NCI-H2227 (cell line): Measurements from ENCODE around the gene MCAM.

ENCODE experiments used
- DNase-seq: peaks from one replicate; lab custom pipeline; 2025; ENCODE audit not compliant: unreplicated experiment; lab: John Stamatoyannopoulos, UW

The MCAM gene

DNA sequence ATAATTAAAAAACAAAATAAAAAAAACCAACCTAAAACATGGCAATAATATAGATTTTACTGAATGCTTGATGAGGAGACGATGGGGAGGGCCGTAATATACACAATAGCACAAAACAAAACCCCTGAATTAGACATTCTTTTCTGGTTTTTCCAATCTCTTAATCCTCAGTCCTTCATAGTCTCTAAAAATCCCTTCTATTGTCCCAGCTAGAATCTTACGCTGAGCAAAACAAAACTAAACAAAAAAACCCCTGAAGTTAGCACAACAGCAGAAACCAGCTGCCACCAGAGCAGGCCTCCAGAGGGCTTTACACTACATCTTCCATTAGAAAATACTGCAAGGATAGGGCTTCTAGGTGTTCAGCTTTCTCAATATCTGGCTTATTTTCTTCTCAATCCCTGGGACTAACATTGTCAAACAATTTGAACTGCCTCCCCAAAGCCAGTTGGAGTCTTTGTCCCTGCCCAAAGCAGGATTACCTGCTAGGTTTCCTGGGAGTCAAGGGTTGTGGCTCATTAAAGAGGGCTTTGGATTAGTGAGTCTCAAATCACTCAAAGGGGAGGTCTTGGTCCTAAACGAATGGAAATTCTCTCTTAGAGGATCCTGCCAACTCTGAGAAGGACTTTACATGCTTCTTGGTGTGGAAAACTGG, 15.3 kb upstream of the MCAM start:
- no peak for DNase-seq

DNA sequence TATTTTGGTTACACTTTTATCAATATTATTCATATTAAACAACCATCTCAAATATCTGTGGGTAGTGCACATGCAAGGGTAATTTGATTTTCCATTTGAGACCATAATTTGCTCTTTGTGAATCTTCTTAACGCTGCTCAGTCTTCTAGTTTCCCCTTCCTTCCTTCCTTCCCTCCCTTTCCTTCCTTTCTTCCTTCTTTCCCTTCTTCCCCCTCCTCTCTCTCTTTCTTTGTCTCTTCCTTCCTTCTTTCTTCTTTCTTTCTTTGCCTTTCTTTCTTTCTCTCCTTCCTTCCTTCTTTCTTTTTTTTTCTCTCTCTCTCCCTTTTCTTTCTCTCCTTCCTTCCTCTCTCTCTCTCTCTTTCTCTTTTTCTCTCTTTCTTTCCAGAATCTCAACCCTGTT, 13.3 kb upstream of the MCAM start:
- no peak for DNase-seq

DNA sequence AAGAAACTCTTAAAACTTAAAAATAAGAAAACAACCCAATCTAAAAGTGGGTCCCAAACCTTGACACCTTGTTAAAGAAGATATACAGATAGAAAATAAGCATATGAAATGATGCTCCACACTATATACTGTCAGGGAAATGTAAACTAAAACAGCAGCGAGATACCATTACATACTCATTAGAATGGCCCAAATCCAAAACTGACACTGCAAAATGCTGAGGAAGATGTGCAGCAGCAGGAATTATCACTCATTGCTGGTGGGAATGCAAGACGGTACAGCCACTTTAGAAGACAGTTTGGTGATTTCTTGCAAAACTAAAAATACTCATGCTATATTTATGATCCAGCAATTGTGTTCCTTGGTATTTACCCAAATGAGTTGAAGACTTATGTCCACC, 12.4 kb upstream of the MCAM start:
- DNase-seq, result no peak

DNA sequence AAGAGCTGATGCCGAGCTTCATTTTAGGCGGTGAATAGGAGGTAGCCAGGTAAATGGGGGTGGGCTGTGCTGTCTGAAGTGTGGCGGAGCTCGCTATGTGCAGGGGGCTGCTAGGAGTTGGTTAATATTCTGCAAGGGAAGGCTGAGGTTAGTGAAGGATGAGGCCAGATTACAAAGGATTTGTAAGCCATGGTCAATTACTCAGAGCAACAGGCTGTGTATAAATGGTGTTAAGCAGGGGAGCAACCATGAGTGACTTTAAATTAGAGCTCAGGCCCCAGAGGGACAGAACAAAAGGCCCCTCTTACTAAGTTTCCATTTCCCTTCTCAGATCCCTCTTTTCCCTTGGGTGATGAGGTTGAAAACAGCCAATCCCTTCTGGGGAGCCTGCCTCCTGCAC, 7.3 kb upstream of the MCAM start:
- DNase-seq, result peak; percentile 41

DNA sequence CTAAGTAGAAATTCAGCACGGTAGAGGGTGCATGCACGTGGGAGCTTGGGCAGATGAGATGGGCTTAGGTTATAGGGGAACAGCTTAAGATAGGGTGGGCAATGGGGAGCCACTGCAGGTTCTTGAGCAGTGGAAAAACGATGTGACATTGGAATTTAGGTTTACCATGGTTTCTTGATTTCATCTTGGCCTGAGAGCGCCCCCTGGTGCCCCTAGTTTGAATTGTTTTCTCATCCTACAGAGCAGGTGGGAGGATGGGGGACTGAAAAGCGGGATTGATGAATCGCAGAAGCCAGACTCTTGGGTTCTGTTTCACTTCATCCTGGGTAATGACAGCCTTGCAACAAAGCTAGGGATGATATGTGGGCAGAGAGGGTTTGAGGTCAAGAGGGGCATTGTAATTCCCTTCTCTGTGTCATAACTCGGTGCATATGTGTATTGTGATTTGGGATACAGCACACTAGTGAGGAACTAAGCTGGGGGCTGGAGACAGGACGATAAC, 6.7 kb upstream of the MCAM start:
- peak; percentile 91 for DNase-seq

DNA sequence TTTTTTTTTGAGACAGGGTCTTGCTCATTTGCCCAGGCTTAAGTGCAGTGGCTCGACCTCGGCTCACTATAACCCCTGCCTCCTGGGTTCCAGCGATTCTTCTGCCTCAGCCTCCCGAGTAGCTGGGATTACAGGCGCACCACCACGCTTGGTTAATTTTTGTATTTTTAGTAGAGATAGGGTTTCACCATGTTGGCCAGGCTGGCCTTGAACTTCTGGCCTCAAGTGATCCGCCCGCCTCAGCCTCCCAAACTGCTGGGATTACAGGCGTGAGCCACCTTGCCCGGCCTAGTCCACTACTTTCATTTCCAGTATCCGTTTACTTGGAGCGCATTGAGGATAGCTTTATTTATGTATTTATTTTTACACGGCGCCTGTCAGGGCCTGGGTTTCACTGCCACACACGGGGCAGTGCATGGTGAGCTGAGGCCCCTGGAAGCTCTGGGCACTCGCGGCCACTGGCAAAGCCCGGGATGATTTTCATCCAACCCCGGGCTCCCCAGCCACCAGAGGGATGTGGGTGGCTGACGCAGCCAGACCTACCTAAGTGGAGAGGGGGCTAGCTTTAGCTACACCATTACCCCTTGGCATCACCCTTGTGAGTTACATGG, 6.1 kb upstream of the MCAM start:
- no peak for DNase-seq

DNA sequence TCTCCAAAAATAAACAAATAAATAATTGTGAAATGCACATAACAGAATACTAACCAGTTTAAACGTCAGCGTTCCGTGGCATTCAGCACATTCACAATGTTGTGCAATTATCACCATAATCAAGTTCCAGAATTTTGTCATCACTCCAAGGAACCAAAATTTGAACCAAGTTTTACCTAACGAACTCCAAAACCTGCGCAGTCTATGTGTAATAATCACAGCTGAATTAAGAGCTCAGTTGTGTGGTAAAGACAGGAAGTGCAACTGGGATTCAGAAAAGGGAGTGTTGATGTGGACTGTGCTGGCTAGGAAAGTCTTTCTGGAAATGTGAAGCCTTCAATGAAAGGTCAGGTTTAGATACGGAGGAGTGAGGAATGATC, 5.4 kb upstream of the MCAM start:
- no peak for DNase-seq

DNA sequence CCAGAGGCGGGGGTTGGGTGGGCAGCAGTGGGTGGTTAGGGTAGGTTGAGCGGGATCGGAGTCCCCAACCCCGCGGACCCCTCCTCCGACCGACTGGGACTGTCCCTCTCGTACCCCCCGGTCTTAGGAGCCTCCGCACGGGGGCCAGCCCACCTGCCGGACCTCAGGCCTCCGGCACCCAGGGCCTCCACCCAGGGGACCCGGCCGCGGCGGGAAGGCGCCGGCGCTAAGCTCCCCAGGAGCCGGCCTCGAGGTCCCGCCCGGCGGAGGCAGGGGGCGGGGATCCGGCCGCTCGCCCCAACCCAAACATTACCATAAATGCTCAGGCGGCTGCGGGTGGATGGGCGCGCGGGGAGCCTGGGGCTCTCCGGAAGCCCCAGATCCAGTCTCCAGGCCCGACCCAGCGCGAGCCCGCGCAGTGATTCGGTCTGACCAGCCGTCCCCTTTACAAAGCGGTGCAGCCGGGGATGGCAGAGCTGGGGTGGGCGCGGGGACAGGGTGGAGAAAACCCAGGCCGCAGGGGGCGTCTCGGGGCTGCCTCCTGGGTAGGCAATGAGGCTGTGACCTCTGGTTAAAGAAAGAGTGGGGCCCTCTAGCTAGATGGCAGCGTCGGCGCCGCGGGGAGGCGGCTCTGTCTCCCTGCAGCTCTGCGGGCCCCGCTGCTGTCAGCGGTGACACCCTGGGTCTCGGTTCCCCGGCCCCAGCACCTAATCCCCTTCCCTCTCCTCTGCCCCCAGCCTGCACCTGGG, 4.0 kb upstream of the MCAM start:
- no peak for DNase-seq

DNA sequence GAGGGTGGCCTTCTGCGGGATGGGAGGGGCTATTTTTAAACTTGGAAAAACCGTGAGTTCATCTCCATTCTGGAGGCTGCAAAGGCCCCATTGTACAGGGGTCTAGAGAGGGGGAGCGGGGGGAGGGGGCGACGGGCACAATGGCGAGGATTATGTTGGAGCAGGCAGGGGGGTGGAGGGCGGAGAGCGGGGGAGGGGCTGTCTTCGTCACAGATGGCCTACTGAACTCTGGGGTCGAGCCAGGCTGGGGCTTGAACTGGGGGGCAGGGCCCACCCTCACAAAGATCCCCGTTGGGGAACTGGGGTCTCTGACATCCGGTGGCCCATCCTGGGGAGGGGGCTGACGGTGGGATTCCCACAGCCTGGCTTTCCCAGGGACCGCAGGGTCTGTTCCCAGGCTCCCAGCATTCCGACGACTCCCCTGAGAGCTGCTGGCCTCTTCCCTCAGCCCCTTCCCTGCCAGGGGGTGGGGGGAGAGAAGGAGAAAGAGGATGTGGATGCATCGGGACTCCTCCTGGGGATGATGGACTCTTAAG, 3.4 kb upstream of the MCAM start:
- DNase-seq, result no peak

DNA sequence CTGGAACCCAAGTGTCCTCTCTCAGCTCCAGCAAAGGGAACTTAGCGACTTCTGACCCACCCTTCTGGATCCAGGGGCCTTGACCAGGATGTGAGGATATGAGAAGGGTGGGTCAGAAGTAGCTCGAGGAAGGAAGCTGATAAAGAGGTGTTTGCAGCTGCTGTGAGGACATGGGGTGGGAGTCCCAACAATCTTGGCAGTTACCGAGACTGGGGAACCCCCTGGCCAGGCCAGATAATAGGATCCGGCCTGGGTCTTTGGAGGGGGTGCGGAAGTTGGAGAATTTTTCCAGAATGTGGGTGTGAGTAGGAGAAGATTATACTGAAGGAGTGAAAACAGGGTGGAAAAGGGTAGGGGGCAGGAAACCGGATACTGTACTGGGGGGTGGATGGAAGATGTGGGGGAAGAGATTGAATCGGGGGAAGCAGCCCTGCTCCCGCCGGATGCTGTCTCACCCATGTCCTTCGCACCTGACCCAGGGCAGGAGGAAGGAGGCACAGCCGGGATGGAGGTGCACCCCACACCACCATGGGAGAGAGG, 2.8 kb upstream of the MCAM start:
- DNase-seq, result no peak

DNA sequence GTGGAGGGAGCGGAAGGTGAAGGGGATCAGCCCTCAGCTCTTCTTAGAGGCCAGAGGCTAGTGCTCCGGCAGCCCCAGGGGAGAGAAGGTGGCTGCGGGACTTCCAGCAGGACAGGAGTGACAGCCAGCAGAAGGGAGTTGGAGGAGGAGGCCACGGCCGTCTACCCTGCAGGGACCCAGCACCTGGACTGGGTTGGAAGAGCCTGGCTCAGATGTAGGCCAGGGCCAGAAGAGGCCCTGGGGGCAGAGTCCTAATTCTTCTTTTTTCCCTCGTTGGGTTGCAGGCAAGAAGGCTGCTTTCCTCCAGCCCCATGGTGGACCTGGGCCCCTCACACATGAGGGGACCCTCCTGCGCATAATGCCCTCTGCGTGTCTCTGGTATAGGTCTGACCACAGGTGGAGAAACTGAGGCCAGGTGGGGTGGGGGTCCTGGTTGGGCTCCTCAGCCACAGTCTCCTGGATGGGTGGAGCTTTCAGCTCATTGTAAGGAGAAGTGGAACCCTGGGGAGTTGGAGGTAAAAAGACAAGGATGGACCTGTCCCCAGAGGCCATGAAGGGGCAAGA, 2.3 kb upstream of the MCAM start:
- no peak for DNase-seq

DNA sequence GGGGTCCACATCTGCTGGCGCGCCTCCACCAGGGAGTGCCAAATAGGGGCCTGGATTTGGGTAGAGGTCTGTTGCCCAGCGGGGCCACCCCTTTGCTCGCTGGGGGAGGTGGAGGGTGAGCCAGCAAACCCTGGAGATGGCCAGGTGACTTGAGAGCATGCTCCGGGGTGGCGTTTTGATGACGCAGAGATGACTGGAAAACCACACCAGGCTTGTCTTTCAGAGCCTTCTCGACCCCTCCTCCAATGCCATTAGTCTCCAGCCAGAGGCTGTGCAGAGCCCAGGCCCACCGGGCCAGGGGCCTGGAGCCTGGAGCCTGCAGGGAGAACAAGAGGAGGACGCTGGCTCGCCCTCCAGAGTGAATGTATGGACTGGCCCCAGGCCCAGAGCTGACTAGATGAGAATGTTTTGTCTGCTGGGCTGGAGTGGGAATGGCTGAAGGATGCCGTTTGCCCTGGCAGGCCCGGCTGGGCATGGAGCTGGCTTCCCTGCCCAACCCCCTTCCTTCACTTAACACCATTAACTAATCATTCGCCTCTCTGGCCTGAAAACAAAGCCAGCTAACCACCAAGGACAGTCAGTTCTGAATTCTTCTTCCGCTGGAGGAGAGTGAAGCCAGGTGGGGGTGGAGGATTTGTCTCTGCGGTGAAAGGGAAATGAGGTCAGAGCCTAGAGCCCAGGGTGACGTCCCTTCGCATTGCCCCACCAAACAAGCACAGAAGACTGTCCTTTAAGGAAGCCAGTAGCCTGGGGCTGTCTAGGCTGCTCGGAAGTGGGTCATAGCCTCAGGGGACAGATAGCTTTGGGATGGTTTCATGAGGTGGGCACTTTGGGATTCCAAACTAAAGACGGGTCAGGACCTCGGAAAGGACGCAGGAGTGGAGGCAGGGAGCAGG, 1.6 kb upstream of the MCAM start:
- no peak for DNase-seq

DNA sequence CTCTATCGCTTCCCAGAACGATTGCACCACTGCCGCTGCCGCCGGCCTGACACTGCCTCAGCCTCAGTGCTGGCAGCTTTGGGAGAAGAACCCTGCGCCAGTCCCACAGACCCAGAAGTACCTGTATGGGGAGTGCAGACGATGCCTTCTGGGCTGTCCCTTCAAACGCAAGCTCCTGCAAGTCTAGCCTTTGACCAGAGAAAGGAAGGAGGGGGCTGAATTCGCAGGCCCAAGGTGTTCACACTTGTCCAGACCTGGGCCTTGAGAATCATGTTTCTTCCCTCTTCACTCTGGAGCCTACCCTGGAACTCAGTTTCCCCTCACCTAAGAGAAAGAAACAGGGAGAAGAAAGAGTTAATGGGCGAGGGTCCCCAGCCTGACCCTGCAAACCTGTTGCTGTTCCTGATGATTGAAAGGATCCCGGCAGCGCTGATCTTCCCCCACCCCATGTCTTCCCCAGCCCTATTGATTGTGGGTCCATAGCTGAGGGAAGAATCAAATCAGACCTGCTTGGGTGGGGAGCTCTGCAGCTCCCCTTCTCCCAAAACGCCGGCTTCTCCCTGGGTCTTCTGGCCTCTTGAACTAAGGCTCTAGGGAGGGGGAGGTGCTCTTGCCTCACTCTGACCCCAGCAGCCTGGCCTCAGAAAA, 786 bp upstream of the MCAM start:
- DNase-seq, result no peak

DNA sequence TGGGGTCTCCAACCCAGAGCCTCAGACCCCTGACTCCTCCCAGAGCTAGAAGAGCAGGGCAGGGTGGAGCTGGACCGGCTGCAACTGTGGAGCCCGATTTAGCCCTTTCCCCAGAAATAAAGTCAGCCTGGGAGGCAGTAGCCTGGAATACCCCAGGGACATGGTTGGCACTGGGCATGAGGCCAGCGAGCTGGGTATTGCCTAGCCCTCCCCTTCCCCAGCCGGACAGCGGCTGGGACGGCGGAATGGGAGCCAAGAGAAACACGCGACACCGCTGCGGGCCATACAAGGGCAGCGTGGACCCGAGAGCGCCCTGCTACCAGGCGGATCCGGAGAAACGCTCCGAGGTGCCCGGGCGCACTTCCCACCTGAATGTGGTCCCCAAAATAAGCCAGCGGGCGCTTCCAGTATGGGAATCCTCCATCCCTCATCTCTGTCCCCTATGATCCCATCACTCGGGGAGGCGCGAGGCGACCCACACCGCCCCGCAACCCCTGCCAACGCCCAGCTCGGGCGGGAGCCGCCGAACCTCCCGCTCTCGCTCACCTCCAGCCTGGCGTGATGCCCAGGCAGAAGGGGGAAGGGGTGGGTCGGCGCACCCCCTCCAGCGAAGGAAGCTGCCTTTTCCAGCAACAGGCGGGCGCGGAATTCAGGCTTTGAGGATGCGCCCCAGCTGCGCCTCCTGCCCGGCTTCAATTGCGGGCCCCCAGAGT, 758 bp downstream of the MCAM start:
- peak; percentile 38 for DNase-seq

DNA sequence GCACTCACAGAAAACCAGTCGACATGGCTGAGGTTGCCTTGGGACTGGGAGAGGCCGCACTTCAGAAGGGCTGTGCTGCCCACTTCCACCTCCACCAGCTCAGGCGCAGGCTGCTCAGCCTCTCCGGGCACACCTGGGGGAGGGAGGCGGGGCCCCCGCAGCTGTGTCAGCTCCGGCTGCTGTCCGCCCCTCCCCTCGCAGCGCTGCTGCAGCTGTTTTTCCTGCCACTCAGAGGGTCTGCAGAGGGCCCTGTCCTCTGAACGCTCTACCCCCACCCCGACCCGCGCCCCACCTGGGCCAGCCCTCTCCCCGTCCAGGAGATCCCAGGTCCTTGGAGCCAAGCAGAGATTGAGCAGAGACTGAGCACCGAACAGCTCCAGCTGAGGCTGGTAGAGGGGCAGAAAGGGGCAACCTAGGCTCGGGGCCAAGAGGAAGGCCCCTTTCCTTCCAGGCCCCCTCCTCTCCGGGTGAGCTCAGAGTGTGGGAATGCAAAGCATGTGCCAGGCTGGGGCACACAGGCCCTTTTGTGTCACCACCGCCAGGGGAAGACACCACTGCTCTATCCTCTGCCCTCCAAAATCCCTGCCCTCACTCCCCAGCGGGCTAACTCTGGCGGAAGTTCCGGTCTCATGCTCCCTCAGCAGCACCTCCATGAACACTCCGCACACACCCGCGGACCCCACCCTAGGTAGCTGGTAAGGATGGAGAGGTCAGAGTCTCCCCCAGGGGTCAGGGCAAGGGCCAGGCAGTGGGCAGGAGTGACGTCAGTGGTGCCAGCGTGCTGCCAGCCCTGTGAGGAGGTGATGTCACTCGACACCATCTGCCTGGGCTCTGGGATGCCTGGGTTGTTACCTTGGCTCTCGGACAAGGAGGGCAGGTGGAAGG, 1.6 kb downstream of the MCAM start:
- peak; percentile 53 for DNase-seq

DNA sequence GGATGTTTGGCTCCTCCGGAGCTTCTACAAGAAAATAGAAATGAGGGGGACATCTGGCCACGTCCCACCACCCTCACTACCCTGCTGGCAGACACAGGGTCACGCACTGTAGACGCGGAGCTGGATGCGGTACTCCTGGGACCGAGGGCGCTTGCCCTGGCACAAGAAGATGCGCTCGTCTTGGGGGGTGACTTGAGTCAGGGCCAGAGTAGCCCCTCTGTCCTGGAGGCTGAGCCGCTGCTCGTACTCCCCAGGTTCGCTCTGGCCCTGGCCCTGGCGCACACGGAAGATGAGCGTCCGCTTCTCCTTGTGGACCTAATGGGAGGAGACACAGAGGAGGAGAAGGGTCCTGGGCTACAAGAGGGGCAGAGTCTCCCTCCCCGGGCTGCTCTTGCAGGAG, 2.2 kb downstream of the MCAM start:
- no peak for DNase-seq

DNA sequence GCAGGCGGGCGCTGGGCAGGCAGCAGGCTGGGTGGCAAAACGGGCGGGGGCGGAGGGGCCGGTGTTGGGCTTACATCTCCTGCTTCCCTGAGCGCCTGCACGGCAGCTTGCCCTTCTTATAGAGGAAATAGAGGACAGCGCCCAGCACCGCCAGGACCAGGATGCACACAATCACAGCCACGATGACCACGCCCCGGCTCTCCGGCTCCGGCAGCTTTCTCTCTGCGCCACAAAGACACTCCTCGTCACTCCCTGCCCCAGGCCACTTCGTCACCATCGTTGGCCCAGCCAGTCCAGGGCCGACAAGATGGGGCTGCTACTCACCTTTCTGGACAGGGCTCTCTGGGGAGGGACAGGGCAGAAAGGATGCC, 6.3 kb downstream of the MCAM start:
- DNase-seq, result no peak

DNA sequence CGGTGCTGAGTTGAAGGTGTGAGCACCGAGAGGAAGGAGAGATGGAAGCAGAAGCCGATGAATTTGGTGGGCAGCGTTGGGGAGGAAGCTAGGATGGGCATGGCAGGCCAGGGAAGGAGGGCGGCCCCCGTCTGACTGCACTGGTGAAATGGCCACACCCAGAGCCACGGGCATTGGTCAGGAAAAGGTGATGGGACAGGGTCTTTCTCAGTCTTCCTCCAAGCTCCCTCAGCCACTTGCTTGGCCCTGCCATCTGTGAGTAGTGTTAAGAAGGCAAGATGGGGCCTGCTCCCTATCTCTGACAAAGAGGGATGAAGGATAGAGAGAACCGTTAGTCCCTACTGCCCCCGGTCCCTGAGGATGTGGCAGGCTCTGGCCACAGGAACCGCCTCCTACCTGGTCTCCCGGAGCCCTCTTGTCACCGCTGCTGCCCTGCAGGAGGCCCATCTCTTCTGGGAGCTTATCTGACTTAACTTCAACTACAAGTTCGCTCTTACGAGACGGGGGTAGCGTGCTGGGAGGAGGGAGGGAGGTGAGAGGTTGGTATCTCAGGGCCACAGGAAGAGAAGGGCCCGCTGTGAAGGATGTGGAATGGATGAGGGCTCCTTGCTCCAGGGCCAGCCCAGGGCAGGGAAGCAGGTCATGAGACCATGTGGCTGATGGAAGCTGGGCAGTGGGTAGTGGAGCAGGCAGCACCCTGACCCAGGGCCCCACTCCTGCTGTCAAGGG, 6.8 kb downstream of the MCAM start:
- no peak for DNase-seq
